H54 (cell line): Measurements from ENCODE around the gene TEAD3.
A peak's percentile ranks its signal among the peaks of the same experiment; 100 is the strongest.

Experiments used
- DNase-seq: peaks from one replicate; pipeline ENCODE4 v3.0.0; 2011; ENCODE audit warnings: low spot score, mixed read lengths; ENCODE audit not compliant: insufficient read length
- FAIRE-seq: peaks from 3 replicates; lab custom pipeline; 2011; peaks lifted over from hg19 to GRCh38; lab: Jason Lieb, UNC
- POLR2A ChIP-seq: IDR thresholded peaks from 2 replicates; pipeline ENCODE4 v1.6.1; 2011; ENCODE audit warnings: low read depth, mild to moderate bottlenecking, low read length

Gene TEAD3

DNA sequence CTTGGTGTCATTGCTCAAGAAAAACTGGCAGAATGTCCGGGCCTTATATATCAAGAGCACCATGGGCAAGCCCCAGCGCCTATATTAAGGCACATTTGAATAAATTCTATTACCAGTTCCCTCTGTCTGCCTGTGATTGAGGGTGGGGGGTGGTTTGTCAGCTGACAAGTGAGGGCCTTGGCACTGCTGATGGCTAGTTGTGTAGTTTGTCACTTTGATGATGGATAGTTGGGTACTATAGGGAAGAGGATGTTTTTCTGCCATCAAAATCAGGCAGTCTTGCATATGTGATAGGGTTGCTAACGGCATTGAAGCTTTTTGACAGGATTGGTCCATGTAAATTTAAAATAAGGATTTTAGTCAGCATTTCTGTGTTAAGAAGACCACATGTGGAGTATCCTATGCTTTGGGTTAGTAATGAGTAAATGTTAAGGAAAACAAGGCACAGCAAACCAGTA is 26.2 kb downstream of the TEAD3 start:
- FAIRE-seq (no peak), DNase-seq (no peak)
- TF ChIP-seq POLR2A: no peak

DNA sequence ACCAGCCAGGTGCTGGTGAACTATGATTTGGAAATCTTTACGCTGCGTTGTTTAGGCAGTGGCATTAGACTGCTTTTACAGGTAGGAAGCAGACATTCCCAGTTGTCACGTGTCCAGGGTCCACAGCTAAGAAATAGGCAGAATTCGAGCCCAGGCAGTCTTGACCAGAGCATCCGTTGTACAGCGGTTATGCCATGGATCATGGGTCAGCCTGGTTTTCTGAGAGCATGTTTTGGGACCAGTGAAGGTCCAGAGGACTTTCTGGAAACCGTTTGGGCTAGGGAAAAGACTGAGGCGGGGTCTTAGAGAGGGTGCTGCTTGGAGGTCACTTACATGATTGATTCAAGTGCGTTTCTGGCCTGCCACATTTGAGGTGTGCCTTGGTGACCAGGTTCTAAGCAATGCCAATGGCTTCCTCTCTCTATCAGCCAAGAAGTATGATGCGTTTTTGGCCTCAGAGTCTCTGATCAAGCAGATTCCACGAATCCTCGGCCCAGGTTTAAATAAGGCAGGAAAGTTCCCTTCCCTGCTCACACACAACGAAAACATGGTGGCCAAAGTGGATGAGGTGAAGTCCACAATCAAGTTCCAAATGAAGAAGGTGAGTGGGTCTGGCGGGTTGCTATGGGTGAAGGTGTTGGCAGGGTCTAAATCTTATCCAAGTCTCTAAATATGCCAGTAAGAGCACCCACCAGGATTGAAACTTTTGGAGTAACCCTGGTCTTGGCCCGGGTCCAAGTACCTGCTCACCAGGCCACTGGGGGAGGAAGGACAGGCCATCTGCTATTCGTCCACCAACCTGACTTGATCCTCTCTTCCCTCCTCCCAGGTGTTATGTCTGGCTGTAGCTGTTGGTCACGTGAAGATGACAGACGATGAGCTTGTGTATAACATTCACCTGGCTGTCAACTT is 26.9 kb downstream of the TEAD3 start:
- FAIRE-seq (no peak), DNase-seq (no peak)
- no peak for TF ChIP-seq POLR2A

DNA sequence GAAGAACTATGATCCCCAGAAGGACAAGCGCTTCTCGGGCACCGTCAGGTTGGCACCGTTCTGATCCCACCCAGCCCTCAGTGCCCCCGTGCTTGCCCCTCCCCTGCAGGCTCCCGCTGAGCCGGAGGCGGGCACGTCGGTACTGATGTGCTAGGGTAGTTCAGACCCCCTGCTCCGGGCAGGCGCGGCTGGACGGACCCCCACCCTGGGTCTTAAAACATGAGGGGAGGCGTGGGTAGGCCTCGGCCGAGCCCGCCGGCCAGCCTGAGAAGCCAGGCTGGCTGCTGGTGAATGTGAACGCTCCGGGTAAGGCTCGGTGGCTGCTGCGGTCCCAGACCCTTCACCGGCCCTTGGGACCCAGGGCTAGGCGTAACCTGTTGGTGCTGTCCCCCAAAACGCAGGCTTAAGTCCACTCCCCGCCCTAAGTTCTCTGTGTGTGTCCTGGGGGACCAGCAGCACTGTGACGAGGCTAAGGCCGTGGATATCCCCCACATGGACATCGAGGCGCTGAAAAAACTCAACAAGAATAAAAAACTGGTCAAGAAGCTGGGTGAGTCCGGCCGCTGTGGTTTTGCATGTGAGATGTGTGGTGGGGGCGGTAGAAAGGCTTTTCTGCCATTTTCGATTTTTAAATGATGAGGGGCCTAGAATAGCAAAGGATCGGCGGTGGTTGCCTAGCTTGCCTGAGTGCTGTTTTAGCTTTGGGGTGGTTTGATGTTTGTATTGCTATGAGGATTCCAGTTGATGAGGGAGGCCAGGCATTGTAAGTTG is 27.7 kb downstream of the TEAD3 start:
- no peak for FAIRE-seq
- DNase-seq: no peak

DNA sequence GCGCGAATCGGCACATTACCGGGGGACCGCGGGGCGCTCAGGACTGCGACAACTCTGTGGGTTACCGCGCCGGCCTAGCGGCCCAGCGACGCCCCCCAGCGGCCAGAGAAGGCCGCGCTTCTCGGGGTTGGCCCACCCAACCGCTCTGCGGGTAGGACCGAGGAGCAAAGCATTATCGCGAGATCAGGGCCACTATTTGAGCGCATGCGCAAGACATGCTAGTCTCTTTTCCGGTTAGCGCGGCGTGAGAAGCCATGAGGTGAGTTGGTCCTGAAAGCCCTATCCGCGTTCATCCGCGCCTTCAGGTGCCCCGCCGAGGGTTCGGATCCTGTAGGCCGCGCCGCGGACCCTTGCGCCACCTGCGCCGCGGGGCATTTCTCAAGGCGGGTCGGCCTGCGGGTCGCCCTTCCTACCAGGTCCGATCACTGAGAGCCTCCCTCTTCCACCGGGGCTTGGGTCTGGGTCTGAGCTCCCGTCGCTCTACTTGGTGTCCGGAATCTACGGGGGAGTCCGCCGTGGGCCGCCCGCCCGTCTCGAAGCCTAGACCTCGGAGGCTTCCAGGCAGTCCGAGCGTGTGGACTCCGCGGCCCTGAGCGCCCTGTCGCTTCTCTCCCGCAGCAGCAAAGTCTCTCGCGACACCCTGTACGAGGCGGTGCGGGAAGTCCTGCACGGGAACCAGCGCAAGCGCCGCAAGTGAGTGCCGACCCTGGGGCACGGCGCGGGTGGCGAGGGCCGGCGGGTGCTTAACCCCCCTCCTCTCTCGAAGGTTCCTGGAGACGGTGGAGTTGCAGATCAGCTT is 28.5 kb downstream of the TEAD3 start, which contains the start of gene RPL10A:
RPL10A (plus strand) TSS at position 221 of the 799 bp plus-strand sequence; CDS start at position 255, 34 bp downstream.
- DNase-seq (peak; percentile 93), FAIRE-seq (no peak)

More for the DNA sequence above, 27.7 kb downstream of the TEAD3 start:
- no peak for TF ChIP-seq POLR2A

DNA sequence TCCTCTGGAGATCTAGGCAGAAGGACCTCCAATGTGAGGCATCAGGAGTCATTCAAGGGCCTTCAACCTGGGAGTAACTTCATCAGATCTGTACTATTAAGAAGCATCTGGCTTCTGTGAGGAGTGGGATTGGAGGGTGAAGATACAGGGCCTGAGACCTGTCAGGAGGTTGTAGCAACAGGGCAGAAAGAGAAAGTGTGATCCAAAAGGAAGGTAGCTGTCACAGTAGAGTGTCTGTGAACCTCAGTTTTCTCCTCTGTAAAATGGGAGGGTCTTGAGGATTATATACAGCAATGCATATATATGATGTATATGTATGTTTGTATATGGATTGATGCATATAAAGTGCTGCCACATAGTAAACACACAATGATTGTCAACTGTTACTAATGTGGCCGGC is 31.2 kb downstream of the TEAD3 start:
- no peak for TF ChIP-seq POLR2A
- FAIRE-seq: no peak

More for the DNA sequence above, 28.5 kb downstream of the TEAD3 start, which contains the start of gene RPL10A:
- peak; percentile 99 for TF ChIP-seq POLR2A

DNA sequence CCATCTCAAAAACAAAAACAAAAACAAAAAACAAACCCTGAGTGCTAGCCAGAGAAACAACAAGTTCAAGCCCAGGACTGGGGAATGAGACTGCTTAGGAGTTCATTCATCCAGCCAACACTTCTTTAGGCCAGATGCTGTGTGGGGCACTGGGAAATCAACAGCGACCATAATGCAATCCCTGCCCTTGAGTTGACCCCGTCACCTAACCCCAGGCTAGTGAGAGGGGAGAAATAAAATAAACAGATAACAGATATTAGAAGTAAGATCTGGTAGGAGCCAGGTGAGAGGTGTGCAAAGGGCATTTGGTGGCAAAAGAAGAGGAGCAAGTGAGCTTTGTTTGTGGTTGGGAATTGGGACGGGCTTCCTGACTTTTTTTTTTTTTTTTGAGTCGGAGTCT is 33.6 kb downstream of the TEAD3 start:
- FAIRE-seq (no peak), DNase-seq (no peak)
- TF ChIP-seq POLR2A: no peak

More for the DNA sequence above, 31.2 kb downstream of the TEAD3 start:
- no peak for DNase-seq

DNA sequence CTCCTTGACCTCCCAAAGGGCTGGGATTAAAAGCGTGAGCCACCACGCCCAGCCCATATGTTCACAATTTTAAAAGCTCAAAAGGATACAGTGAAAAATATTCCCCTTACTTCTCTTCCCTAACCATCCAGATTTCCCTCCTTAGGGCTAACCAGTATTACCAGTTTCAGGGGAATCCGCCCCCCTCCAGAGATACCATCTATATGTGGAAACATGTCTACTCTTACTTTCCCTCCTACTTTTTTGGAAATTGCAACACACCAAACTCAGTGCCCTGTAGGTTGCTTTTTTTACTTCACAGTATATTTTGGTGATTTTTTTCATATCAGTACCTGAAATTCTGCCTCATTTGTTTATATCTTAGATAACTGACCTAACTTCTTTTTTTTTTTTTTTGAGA is 35.6 kb downstream of the TEAD3 start:
- no peak for TF ChIP-seq POLR2A
- FAIRE-seq (no peak), DNase-seq (no peak)

DNA sequence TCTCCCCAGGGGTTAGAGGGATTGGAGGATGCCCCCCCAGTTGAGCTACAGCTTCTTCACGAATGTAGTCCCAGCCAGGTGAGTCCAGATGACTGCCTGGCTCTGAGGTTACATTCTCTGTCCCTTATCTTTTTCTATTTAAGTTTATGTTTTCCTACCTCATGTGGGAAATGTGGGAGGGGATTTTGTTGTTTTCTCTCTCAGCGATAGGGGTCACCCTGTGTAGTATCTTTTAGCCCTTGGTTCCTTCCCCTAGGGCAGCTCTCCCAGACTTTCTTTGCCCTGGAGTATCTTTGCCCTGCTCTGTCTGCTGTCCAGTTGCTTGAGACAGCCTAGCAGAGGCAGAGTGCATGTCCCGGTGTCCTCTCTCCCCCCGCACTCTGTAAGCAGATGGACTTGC is 39.0 kb downstream of the TEAD3 start:
- DNase-seq (no peak), FAIRE-seq (no peak)
- TF ChIP-seq POLR2A: no peak

DNA sequence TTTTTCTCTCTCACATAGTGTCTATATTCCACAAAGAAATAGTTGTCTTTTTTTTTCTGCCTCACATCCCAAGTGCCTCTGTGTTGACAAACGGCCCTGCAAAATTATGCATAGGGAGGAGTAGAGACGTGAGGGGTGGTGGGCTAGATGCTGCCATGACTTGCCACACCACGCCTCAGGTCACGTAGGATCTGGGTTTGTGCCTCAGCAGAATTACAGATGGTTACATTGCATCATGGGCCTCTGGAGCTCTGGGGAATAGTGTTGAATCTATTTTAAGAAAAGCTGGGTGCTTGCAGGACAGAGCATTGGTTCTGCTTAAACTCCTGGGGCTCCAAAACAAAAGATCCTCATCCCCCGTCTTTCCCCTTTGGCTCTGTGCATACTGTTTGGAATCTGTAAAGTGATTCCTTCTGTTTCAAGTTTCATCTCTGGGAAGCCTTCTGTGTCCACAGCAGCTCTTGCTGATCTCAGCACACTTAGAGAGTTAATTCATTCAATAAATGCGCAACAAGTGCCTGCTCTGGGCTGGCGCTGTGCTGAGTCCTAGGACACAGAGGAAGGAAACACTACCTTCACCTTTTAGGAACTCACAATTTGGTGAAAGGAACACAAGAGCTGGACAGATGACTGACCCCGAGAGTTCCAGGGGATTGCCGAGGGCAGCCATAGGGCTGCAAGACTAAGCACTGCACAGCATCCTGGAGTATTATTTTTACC is 42.3 kb downstream of the TEAD3 start:
- no peak for DNase-seq
- TF ChIP-seq POLR2A: no peak
- FAIRE-seq: no peak

DNA sequence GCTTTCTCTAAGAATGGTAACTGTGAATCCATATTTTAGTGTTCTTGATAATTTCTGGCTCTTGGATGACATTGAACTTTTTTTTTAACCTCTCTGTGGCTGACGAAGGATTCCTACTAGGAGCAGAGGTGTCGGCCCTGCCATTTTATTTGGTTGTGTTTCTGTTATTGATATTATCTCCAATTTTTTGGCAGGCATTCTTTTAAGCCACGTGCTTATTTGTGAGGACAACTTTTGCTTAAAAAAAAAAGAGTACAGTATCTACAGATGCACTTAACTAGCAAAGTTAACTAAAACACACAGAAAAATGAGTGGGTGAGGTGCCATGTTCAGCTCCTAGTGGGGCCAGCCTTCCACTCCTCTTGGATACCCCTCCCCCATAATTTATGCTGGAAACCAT is 43.6 kb downstream of the TEAD3 start:
- DNase-seq: no peak
- no peak for TF ChIP-seq POLR2A
- no peak for FAIRE-seq

DNA sequence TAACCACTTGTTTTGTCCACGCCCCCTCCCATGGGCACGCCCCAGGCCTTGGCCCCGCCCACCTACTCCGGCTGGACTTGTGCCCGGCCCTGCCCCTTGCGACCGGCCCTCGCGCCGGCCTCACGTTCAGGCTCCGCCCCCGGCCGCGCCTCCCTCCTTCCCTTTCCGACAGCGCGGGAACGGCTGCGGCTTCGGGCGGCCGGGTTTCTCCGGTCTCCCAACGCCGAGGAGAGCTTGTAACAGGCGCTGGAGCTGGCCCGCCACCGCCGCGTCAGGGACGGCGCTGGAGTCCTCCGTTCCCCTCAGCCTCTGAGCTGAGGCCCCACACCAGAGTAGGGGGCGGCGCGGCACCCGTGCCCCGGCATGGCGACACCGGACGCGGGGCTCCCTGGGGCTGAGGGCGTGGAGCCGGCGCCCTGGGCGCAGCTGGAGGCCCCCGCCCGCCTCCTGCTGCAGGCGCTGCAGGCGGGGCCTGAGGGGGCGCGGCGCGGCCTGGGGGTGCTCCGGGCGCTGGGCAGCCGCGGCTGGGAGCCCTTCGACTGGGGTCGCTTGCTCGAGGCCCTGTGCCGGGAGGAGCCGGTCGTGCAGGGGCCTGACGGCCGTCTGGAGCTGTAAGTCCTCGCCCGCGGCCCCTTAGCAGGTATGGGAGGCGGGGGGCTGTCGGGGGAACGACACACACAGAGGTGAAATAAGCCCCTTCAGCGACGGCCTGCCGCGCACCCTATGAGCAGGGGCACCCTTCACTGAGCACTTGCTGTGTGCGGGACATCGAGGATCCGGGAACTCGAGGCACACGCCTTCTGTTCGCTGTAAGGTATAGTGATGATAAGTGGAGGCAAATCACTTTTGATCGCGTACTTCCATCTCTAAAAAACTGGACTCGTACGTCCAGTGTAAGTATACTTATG is 44.4 kb downstream of the TEAD3 start, which contains the start of gene FANCE:
FANCE (plus strand) TSS at position 156 of the 908 bp plus-strand sequence; CDS start at position 364, 208 bp downstream.
- FAIRE-seq (no peak), DNase-seq (peak; percentile 82)
- peak; percentile 39; the same call in 1 of the 2 replicates for TF ChIP-seq POLR2A
